HG02840 (cell line): ENCODE data around the gene DGCR2.

Source experiments
- ATAC-seq: cut with Tn5 transposase; IDR thresholded peaks from one replicate; pipeline ENCODE4 v1.9.1; 2021; ENCODE audit warnings: mild to moderate bottlenecking, moderate library complexity, moderate number of reproducible peaks; ENCODE audit not compliant: unreplicated experiment, low FRiP score

Gene DGCR2

DNA sequence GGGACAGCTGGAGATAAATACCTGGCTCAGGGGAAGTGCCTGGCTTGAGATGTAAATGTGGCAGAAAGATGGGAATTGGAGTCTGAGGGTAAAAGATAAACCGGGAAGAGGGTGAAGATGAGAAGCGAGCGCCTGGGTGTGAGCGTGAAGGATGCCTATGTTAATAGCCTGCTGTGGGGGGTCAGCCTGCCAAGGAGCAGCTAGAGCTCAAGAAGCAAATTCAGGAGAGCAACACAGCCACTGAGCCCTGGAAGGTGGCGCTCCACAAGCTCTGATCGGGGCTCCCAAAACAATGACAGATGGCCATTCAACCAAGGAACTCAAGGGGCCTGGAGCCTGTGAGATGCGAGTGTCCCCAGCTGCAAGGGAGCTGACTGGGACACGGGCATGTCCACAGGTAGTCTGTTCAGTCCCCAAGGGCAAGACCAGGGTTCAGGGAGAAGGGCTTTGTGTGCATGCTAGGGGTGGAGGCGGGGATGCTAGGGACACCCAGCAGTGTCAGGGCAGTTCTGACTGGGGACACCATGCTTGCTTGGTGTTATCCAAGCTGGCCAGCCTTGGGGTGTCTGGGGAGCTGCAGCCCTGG lies 25.1 kb upstream of the DGCR2 start:
- no peak for ATAC-seq

DNA sequence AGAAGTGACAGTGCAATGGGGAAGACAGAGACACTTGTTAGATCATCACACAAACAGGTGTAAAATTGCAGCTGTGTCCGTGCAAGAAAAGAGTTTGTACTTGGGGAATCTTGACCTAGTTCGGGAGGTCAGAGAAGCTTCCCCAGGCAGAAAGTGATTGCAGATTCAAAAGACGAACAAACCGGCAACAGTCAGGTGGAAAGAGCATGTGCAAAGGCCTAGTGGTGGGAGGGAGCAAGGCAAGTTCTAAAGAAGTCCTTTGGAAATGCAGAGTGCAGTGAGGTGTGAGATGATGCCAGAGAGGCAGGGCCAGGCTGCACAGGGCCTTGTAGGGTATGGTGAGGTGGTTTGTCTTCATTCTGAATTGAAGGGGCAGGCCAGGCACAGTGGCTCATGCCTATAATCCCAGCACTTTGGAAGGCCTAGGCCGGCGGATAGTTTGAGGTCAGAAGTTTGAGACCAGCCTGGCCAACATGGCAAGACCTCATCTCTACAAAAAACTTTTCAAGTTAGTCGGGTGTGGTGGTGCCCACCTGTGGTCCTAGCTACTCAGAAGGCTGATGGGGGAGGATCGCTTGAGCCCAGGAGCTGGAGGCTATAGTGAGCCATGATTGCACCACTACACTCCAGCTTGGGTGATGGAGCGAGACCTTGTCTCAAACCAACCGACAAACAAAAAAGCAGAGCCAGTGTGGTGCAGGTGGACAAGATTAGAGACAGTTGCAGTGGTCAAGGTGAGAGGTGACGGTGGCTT lies 24.2 kb upstream of the DGCR2 start:
- ATAC-seq = no peak

DNA sequence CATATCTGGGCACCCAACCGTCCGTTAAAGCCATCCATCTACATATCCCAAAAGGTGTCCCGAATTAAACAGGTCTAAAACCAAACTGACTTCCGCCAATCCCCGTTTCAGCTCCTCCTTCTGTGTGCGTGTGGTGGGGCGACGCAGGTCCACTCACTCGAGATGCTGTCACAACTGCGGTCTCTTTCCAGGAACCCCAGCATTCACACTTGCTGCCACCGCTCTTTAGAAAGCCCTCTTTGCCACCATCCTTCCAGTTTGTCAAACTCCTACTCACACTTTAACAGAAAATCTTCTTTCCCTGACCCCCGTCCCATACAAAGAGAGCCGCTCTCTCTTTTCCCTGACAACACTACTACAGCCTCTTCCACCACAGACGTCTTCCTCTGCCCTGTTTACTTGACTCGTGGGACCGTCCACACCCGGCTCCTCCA lies 21.8 kb upstream of the DGCR2 start:
- ATAC-seq = no peak

DNA sequence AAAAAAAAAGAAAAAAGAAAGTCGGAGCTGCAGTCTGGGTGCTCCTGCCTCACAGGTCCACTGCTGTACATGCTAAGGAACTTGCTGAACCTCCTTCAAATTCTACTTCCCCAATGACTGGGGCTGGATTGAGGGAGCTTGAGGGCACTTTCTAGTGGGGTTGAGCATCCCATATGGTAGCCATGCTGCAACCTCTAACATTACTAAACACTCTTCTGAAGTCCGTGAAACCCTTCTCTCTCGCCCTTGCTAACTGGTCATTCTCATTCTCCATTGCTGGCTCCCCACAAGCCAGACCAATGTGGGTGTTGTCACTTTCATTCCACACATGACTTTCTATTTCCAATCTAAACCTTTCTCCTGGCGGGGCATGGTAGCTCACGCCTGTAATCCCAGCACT lies 21.0 kb upstream of the DGCR2 start:
- no peak for ATAC-seq

DNA sequence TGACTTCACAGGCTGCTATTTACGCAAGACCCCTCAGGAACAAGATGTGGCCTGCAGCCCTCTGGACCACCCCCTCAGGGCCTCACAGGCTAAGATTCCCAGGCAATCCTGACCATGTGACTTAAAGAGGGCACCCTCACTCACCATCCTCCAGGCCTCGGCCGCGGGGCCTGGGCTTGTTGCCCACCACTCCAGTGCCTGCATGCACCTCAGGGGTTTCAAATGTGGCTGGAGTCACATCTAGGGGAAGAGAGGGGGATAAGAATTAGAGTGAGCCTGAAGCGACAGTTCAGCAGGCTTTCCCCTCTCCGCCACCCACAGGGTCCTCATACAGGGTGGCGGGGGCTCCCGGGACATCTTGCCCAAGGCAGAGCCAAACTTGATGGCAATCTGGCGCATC lies 20.2 kb upstream of the DGCR2 start:
- no peak for ATAC-seq

DNA sequence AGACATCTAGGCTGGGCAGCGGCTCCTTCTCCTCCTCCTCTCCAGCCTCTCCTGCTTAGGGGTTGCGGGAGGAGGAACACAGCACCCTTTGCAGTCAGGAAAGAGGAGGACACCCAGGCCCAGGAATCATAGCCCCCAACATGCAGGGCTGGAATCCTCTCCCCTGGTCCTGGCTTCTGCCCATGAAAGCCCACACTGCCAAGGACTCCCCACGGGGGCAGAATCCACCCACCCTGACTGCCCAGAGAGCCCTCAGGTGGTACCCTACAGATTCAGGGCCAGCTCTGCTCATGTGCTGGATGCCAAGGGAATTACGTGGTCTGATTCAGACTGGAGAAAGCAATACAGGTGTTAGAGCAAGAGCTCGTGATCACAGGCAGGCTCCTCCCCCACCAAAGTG lies 17.8 kb upstream of the DGCR2 start:
- no peak for ATAC-seq

DNA sequence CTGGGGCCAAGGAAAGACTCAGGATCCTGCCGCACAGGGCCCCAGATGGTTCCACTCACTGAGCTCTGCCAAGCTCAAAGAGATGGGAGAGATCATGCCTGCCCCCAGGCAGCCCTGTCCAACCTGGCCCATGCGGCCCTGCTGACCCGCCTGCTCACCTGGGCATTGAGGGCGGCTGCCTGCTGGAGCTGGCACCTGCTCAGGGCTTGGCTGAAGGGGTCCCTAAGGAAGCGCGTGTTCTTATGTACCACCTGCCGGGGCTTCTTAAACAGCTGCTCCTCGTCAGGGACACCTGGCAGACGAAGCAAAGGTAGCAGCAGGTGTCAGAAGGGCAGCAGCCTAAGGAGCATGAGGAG lies 16.8 kb upstream of the DGCR2 start:
- ATAC-seq = no peak

DNA sequence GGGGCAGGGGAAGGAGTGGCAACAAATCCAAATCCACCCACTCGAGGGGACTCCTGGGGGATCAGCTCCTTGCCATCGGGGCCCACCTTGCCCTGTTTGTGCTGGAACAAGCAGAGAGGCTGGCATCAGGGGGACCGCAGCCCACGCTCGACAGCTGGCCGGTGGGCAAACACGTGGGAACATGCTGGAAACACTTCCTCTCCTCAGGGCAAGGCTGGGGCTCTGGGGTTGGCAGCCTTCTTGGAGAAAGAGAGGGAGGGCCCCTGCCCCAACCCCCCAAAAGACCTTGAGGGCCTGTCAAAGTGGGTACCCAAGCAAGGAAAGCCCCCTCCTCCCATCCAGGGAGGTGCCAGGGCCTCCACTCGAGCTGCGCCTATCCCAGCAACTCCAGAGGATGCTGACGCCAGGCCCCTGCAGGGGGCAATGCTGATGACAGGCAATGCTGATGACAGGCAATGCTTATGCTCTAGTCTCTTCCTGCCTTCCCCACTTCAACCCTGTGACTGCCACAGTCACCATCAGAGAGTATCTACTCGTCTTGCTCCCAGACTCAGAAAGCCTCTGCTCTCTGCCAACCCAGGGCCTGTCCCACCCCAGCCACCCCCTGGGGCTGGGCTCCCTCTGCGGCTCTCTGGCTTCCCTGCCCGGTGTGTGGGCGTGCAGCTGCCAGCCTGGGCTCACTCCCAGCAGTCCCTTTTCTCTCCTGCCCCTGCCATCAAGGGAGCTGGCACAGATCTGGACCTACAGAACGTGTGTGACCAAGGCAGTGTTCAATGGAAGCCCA lies 16.2 kb upstream of the DGCR2 start:
- no peak for ATAC-seq

DNA sequence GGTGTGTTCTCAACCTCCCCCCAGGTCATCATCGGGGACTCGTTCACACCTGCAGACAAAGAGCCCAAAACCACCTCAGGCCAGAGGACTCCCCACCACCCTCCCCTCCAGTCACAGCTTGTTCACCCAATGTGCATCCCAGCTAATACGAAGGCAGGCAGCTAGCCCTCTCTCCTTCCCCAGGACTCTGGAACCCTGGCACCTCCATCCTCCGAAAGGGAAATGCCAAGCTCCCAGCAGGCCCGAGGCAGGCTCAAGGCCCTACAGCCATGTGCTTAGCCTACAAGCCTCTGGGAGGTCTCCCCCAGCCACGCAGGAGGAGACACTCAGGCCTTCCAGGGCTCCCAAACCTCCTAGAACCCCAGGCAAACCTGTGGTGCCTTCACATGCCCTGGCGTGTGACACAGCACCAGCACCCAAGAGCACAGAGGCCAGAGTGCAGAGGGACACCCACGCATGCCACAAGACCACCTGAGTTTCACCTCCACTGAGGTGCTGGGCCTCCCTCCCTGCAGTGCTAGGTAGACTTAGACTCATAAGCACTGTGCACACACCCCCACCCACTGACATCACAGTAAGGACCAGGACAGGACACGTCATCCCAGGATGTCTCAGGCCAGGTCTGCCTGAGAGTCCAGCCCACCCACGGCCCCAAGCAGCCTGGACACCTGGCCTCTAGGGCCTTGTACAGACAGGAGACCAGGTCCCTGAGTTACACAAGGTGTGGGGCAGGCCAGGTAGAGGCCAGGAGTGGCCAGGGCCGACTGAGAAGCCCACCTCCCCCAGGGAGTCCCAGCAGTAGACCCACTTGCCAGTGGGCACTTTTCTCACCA lies 15.4 kb upstream of the DGCR2 start:
- no peak for ATAC-seq

DNA sequence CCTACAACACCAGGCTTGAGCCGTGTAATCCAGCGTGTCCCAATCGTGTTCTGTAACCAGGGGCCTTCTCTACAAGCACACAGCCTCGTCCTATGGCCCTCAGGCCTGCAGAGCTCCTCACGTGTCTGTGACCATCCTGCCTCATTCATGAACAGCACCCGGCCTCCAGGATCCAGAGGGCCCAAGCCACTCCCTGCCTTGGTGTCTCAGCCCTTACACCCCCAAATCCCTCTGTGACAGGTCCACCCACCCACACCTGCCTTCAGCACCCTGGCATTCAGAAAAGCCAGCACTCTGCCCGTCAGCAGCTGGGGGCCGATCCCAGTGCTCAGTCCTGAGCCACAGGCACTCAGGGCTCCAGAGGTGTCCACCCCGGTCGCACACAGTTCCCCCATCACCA lies 14.7 kb upstream of the DGCR2 start:
- ATAC-seq = no peak

DNA sequence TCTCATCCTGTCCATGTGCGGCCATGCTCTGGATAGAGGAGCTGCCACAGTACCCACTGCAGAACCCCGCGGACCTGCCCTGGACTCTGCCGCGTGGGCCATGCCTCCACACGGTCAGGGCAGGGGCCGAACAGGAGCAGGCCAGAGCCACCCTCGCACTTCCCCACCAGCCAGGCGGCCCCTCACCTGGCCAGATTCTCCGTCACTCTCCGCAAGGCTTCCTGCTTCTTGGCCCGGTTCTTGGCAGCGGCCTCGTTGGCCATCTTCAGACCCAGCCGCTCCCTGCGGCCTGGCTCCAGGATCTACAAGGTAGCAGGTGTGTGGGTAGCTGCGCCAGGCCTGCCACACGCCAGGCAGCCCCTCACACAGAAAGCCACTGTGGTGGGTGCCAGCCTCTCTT lies 12.7 kb upstream of the DGCR2 start:
- ATAC-seq = no peak

DNA sequence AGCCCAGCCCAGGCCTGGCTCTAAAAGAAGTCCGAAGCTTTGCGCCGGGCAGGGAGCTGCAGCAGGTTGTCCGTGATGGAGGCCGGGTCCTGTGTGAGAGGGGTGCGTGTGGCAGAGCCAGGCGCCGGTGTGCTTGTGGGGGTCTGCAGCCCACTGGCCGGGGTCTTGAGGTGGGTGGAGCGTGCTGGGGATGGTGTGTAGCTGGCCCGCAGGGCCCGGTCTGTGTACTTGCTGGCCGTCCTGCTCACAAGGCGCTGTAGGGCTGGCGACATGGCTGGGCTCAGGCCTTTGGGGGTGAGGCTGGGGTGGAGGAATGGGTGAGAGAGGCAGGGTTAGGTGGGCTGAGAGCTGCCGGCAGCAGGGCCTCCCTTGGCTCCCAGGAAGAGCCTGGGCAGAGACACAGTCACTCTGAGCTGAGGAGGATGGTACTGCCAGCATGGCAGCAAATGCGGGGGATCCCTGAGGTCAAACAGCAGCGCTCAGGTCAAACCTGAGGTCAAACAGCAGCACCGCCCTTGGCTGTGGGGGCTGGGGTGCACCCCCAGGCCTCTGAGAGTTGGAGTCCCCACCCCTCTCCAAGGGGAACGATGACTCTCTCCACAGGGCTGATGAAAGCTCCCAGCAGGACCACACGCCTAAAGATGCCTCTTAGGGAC lies 12.1 kb upstream of the DGCR2 start:
- ATAC-seq = no peak

DNA sequence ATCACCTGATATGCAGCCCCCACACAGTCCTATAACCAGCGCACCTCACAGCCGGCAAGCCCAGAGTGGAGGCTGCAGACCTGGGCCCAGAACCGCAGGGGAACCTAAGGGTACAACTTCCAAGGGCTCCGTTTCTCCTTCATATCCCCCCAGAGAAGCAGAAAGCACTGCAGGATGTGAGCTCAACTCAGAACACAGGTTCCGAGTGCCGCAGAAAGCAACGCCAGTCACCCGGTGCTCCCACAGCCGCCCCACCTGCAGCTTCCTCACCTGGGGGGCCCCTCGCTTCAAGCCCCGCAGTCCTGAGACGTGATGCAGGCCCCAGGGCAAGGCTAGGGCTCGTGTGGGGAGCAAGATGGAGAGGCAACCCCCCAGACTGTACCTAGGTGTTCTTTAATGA lies 11.3 kb upstream of the DGCR2 start:
- ATAC-seq = no peak

DNA sequence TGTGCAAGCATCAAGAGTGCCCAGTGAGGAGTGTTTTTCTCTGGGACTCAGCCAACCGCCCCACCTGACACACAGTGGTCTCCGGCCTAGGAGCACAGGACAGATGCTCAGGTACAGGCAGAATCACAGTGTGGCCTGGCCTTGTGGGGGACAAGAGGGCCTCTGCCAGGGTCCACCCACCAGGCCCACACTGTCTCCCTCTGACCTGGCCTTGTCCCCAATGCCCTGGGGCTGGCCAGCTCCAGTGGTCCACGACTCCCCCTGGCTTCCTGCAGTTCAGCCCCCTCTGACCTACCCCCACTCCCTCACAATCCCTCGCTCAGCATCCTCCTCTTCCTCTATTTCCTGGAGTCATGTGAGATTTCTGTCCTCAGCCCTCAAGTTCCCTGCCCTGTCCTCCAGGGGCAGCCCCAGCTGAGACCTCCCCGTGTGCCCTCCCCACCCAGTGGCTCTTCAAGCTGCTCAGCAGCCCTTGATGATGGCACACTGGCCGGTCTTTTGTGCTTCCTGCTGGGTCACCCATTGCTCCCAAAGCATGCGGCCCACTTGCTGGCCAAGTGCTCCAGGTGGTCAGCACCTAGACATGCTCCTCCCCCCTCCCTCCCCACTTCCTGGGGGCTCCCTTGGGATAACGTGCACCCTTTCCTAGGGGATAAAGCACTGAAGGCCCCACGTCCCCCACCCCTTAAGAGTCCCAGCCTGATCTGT lies 10.6 kb upstream of the DGCR2 start:
- ATAC-seq = no peak

DNA sequence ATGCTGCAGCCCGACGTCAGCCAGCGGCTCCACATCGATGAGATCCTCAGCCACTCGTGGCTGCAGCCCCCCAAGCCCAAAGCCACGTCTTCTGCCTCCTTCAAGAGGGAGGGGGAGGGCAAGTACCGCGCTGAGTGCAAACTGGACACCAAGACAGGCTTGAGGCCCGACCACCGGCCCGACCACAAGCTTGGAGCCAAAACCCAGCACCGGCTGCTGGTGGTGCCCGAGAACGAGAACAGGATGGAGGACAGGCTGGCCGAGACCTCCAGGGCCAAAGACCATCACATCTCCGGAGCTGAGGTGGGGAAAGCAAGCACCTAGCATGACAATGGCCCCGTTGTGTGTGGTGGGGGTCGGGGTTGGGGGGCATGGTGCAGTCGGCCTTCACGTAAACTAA lies 9.9 kb upstream of the DGCR2 start:
- ATAC-seq = no peak

DNA sequence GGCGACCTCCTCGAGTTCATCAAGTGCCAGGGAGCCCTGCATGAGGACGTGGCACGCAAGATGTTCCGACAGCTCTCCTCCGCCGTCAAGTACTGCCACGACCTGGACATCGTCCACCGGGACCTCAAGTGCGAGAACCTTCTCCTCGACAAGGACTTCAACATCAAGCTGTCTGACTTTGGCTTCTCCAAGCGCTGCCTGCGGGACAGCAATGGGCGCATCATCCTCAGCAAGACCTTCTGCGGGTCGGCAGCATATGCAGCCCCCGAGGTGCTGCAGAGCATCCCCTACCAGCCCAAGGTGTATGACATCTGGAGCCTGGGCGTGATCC lies 9.4 kb upstream of the DGCR2 start:
- no peak for ATAC-seq

DNA sequence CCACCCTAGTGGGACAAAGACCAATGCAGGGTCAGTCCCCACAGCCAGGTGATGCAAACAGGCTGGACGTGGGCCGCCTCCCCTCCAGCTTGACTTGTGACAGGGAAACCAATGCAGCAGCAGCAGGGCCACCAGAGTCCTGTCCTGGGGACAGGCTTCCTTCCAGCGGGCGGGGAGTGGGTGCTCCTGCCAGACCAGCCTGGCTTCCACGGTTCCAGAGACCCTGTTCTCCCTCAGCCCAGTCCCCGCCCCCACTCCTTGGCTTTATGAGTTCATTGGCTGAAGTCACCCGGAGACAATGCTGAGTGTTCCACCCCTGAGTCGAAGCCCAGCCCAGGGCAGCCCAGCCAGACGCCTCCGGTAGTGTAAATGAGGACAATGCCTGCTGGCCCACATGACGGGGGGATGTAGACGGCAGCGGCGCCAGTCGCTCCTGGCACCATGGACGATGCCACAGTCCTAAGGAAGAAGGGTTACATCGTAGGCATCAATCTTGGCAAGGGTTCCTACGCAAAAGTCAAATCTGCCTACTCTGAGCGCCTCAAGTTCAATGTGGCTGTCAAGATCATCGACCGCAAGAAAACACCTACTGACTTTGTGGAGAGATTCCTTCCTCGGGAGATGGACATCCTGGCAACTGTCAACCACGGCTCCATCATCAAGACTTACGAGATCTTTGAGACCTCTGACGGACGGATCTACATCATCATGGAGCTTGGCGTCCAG lies 8.9 kb upstream of the DGCR2 start, which contains the start of gene TSSK2:
TSSK2 (plus strand) TSS at position 350 of the 726 bp plus-strand sequence; CDS start at position 442, 92 bp downstream.
- ATAC-seq = no peak

DNA sequence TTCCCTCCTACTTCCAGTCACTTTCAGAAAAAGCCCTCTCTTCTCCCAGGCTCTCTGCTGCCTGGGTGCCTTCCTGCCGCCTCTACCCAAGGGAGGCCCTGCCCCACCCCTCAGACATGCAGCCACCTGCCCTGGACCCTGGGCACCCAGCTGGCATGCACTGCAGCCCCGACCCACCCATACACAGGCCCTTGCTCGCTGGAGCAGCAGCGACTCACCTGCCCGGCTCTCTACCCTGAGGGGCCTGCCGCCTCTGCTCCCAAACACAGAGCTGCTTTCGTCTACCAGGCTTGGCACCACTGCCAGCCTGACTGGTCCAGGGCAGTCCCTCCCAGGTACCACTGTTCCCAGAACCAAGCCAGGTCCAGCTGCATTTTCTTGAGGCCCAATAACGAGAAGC lies 7.7 kb upstream of the DGCR2 start:
- no peak for ATAC-seq
